HepG2 (cell line): ENCODE results near the gene MAFB. TPM values are rescaled to one million over a fixed set of nuclear protein-coding genes. Genes with fewer than 3 reads are reported as not detected.
A peak's percentile ranks its signal among the peaks of the same experiment; 100 is the strongest.

ENCODE experiments used
- HMGA1 ChIP-seq: sonication (generic); formaldehyde crosslinking; conservative IDR thresholded peaks from 2 replicates; pipeline ENCODE4 v1.4.0; 2020; ENCODE audit warnings: missing genetic modification reagents
- HNRNPK ChIP-seq: fragments of 200-400 bp; formaldehyde crosslinking; IDR thresholded peaks from 2 replicates; pipeline ENCODE4 v1.6.1; 2018; ENCODE audit warnings: low read length, low read depth, moderate library complexity, mild to moderate bottlenecking; ENCODE audit not compliant: poor library complexity, severe bottlenecking
- JUND ChIP-seq: sonication (generic); formaldehyde crosslinking; IDR thresholded peaks from 2 replicates; pipeline ENCODE4 v1.8.0; 2022; ENCODE audit warnings: mild to moderate bottlenecking, missing genetic modification reagents
- PHF8 ChIP-seq: sonication (generic); formaldehyde crosslinking; IDR thresholded peaks from 2 replicates; pipeline ENCODE4 v1.5.0; 2020; ENCODE audit warnings: missing genetic modification reagents
- PLSCR1 ChIP-seq: sonication (generic); formaldehyde crosslinking; IDR thresholded peaks from 2 replicates; pipeline ENCODE4 v1.5.0; 2020; ENCODE audit warnings: missing genetic modification reagents, mild to moderate bottlenecking, borderline replicate concordance
- POLR2AphosphoS5 ChIP-seq: IDR thresholded peaks from 2 replicates; pipeline ENCODE4 v1.6.1; 2012; ENCODE audit warnings: low read depth, low read length
- RFX5 ChIP-seq: IDR thresholded peaks from 2 replicates; pipeline ENCODE4 v1.6.1; 2011; ENCODE audit warnings: low read depth, low read length, improper control_type of control experiment
- SNAPC2 ChIP-seq: sonication (generic); formaldehyde crosslinking; IDR thresholded peaks from 2 replicates; pipeline ENCODE4 v1.8.1; 2022; ENCODE audit warnings: mild to moderate bottlenecking, missing genetic modification reagents
- TOE1 ChIP-seq: sonication (generic); formaldehyde crosslinking; IDR thresholded peaks from 2 replicates; pipeline ENCODE4 v1.4.0; 2020; ENCODE audit warnings: mild to moderate bottlenecking, missing genetic modification reagents
- ZFP62 ChIP-seq: sonication (generic); formaldehyde crosslinking; IDR thresholded peaks from 2 replicates; pipeline ENCODE4 v1.4.0; 2020; ENCODE audit warnings: missing genetic modification reagents
- ZNF138 ChIP-seq: sonication (generic); formaldehyde crosslinking; IDR thresholded peaks from 2 replicates; pipeline ENCODE4 v1.5.0; 2020; ENCODE audit warnings: mild to moderate bottlenecking, low read depth, missing genetic modification reagents
- ZNF335 ChIP-seq: sonication (generic); formaldehyde crosslinking; IDR thresholded peaks from 2 replicates; pipeline ENCODE4 v1.4.0; 2020; ENCODE audit warnings: missing genetic modification reagents
- ZNF510 ChIP-seq: sonication (generic); formaldehyde crosslinking; IDR thresholded peaks from 2 replicates; pipeline ENCODE4 v1.4.0; 2020; ENCODE audit warnings: low read depth, mild to moderate bottlenecking, missing genetic modification reagents
- ZNF605 ChIP-seq: sonication (generic); formaldehyde crosslinking; IDR thresholded peaks from 2 replicates; pipeline ENCODE4 v1.8.0; 2022; ENCODE audit warnings: mild to moderate bottlenecking, missing genetic modification reagents
- ZNF644 ChIP-seq: IDR thresholded peaks from 2 replicates; pipeline ENCODE4 v1.6.1; 2016; ENCODE audit warnings: low read depth
- ZNF660 ChIP-seq: sonication (generic); formaldehyde crosslinking; IDR thresholded peaks from 2 replicates; pipeline ENCODE4 v1.5.1; 2020; ENCODE audit warnings: mild to moderate bottlenecking, low read depth, missing genetic modification reagents, borderline replicate concordance
- ZNF766 ChIP-seq: sonication (generic); formaldehyde crosslinking; IDR thresholded peaks from 2 replicates; pipeline ENCODE4 v1.5.0; 2020; ENCODE audit warnings: missing genetic modification reagents, borderline replicate concordance
- ZNF878 ChIP-seq: sonication (generic); formaldehyde crosslinking; IDR thresholded peaks from 2 replicates; pipeline ENCODE4 v1.8.1; 2023; ENCODE audit warnings: mild to moderate bottlenecking, missing genetic modification reagents, moderate library complexity
- polyA plus RNA-seq, 8 experiments: library from polyadenylated mRNA; depleted of rRNA in 3 of 8; stranded (reverse) in 7 of 8; unstranded in 1 of 8; fragments of >200 nt; fragmentation: Illumina TruSeq in 4 of 8; extraction: Trizol in 4 of 8; gene quantifications; 2 replicates each; pipeline versions ENCODE4 v1.2.1 to v1.2.3, GENCODE V29; 2011 to 2016; ENCODE audit warnings: low read depth in 4 of 8, missing spikeins in 1 of 8, mixed read lengths in 1 of 8; ENCODE audit not compliant: insufficient read depth in 1 of 8
- total RNA-seq, 5 experiments: library from RNA; depleted of rRNA; stranded (reverse); fragments of >200 nt; fragmentation: Illumina TruSeq; extraction: Trizol; gene quantifications; 2 replicates each; pipeline ENCODE4 v1.2.3, GENCODE V29; 2016; ENCODE audit warnings: low read depth in 1 of 5
- TF ChIP-seq, protein P1 (sequence below): sonication (generic); formaldehyde crosslinking; IDR thresholded peaks from 2 replicates; pipeline ENCODE4 v1.4.0; 2020; ENCODE audit warnings: missing genetic modification reagents, mild to moderate bottlenecking, borderline replicate concordance
- TF ChIP-seq, protein P2 (sequence below): sonication (generic); formaldehyde crosslinking; IDR thresholded peaks from 2 replicates; pipeline ENCODE4 v1.8.0; 2022; ENCODE audit warnings: mild to moderate bottlenecking, missing genetic modification reagents
- TF ChIP-seq, protein P3 (sequence below): sonication (generic); formaldehyde crosslinking; IDR thresholded peaks from 2 replicates; pipeline ENCODE4 v1.5.1; 2020; ENCODE audit warnings: mild to moderate bottlenecking, missing genetic modification reagents, moderate library complexity

MAFB gene
- total and polyA plus RNA-seq, 2 of the 13 experiments (the other 11 are each of a cell fraction or from before 2014, with no cell fraction given) = 0.08 to 0.11 TPM

GRCh38 chr20:40668449-40669228 is 20.4 kb downstream of the MAFB start (continued):
- TF ChIP-seq RFX5 (0 out of 2 replicates have a peak, but pooled peaks have one; percentile 27), TOE1 (CRISPR knock-in tag) (no peak), PHF8 (CRISPR knock-in tag) (no peak; the same call in 1 of the 2 replicates), SNAPC2 (CRISPR knock-in tag) (peak; percentile 84), ZNF644 (CRISPR knock-in tag) (peak; percentile 88), ZNF878 (CRISPR knock-in tag) (peak; percentile 72; the same call in 1 of the 2 replicates), HNRNPK (no peak), PLSCR1 (CRISPR knock-in tag) (no peak), ZNF510 (CRISPR knock-in tag) (no peak), POLR2AphosphoS5 (no peak), ZNF605 (CRISPR knock-in tag) (no peak), ZFP62 (CRISPR knock-in tag) (no peak), ZNF335 (CRISPR knock-in tag) (peak; percentile 66; the same call in 1 of the 2 replicates), JUND (CRISPR knock-in tag) (peak; percentile 79), HMGA1 (no peak), ZNF660 (CRISPR knock-in tag) (no peak), ZNF766 (no peak; the same call in 1 of the 2 replicates), ZNF138 (CRISPR knock-in tag) (no peak)
- TF ChIP-seq, protein P1, sequence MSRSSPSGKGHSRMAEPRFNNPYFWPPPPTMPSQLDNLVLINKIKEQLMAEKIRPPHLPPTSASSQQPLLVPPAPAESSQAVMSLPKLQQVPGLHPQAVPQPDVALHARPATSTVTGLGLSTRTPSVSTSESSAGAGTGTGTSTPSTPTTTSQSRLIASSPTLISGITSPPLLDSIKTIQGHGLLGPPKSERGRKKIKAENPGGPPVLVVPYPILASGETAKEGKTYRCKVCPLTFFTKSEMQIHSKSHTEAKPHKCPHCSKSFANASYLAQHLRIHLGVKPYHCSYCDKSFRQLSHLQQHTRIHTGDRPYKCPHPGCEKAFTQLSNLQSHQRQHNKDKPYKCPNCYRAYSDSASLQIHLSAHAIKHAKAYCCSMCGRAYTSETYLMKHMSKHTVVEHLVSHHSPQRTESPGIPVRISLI (CRISPR knock-in tag) = no peak
- TF ChIP-seq, protein P2, sequence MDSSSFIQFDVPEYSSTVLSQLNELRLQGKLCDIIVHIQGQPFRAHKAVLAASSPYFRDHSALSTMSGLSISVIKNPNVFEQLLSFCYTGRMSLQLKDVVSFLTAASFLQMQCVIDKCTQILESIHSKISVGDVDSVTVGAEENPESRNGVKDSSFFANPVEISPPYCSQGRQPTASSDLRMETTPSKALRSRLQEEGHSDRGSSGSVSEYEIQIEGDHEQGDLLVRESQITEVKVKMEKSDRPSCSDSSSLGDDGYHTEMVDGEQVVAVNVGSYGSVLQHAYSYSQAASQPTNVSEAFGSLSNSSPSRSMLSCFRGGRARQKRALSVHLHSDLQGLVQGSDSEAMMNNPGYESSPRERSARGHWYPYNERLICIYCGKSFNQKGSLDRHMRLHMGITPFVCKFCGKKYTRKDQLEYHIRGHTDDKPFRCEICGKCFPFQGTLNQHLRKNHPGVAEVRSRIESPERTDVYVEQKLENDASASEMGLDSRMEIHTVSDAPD = peak; percentile 81
- TF ChIP-seq, protein P3, sequence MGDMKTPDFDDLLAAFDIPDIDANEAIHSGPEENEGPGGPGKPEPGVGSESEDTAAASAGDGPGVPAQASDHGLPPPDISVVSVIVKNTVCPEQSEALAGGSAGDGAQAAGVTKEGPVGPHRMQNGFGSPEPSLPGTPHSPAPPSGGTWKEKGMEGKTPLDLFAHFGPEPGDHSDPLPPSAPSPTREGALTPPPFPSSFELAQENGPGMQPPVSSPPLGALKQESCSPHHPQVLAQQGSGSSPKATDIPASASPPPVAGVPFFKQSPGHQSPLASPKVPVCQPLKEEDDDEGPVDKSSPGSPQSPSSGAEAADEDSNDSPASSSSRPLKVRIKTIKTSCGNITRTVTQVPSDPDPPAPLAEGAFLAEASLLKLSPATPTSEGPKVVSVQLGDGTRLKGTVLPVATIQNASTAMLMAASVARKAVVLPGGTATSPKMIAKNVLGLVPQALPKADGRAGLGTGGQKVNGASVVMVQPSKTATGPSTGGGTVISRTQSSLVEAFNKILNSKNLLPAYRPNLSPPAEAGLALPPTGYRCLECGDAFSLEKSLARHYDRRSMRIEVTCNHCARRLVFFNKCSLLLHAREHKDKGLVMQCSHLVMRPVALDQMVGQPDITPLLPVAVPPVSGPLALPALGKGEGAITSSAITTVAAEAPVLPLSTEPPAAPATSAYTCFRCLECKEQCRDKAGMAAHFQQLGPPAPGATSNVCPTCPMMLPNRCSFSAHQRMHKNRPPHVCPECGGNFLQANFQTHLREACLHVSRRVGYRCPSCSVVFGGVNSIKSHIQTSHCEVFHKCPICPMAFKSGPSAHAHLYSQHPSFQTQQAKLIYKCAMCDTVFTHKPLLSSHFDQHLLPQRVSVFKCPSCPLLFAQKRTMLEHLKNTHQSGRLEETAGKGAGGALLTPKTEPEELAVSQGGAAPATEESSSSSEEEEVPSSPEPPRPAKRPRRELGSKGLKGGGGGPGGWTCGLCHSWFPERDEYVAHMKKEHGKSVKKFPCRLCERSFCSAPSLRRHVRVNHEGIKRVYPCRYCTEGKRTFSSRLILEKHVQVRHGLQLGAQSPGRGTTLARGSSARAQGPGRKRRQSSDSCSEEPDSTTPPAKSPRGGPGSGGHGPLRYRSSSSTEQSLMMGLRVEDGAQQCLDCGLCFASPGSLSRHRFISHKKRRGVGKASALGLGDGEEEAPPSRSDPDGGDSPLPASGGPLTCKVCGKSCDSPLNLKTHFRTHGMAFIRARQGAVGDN (CRISPR knock-in tag) = peak; percentile 58
